Cardiac septum (tissue), 1 donor: ENCODE measurements around the gene RGS9. TPM values are rescaled to one million over a fixed set of nuclear protein-coding genes. Genes with fewer than 3 reads are reported as not detected.
A peak's percentile ranks its signal among the peaks of the same experiment; 100 is the strongest.
"Not testable (repeated sequence)": the region's sequence is repeated elsewhere in the genome, so short reads cannot be mapped to it uniquely, and the experiment has no call there.

Source experiments
- DNase-seq: peaks from one replicate; pipeline ENCODE4 v3.0.0-alpha.2; 2020; ENCODE audit warnings: low spot score
- intact Hi-C: fragments of 100-400 bp; cut with DNase I; formaldehyde crosslinking; loops from one replicate; pipeline ENCODE4 v1.14.0; 2022
- total RNA-seq: library from RNA; stranded (reverse); fragmentation: NEBNext Ultra II Directional; extraction: Animal tissue kit (Norgen Biotek cat#: 25700); gene quantifications from one replicate; pipeline ENCODE4 v1.2.1, GENCODE V29; 2021
- donor health status: DM: no; HTN: no; CAD: no.

Gene RGS9
- total RNA-seq, 1 donor from 2014 or later = 0.38 TPM

GRCh38 chr17:65109543-65109942 is 27.6 kb upstream of the RGS9 start:
- DNase-seq = no peak
- intact Hi-C loops = no loop called here

GRCh38 chr17:65109990-65110680 is 27.0 kb upstream of the RGS9 start:
- intact Hi-C loops = no loop called here
- DNase-seq = no peak

- no peak for DNase-seq
- intact Hi-C loops = no loop called here
These were observed 21.3 kb upstream of the RGS9 start for GRCh38 chr17:65115839-65116238.

- DNase-seq, intact Hi-C loops: not testable (repeated sequence)
These were observed 20.7 kb upstream of the RGS9 start for GRCh38 chr17:65116515-65116914.

- intact Hi-C loops = no loop called here
- no peak for DNase-seq
These were observed 19.7 kb upstream of the RGS9 start for GRCh38 chr17:65117384-65118035.

- DNase-seq = no peak
- intact Hi-C loops = no loop called here
These were observed 15.8 kb upstream of the RGS9 start for GRCh38 chr17:65121368-65121767.

- intact Hi-C loops = no loop called here
These were observed 15.0 kb upstream of the RGS9 start for GRCh38 chr17:65121916-65122806.

GRCh38 chr17:65122836-65123756 is 14.1 kb upstream of the RGS9 start:
- DNase-seq = peak; percentile 92
- intact Hi-C loops = no loop called here

More at GRCh38 chr17:65121916-65122806, 15.0 kb upstream of the RGS9 start:
- DNase-seq = no peak

GRCh38 chr17:65123757-65124675 is 13.2 kb upstream of the RGS9 start:
- DNase-seq = no peak
- intact Hi-C loops = no loop called here

- intact Hi-C loops = no loop called here
These were observed 6.3 kb upstream of the RGS9 start for GRCh38 chr17:65130832-65131231.

GRCh38 chr17:65131240-65131639 is 5.9 kb upstream of the RGS9 start:
- intact Hi-C loops = no loop called here
- DNase-seq = no peak

More at GRCh38 chr17:65130832-65131231, 6.3 kb upstream of the RGS9 start:
- DNase-seq = no peak

GRCh38 chr17:65131946-65132345 is 5.2 kb upstream of the RGS9 start:
- intact Hi-C loops = no loop called here
- DNase-seq = no peak

GRCh38 chr17:65134035-65134434 is 3.1 kb upstream of the RGS9 start:
- no peak for DNase-seq
- intact Hi-C loops = no loop called here

GRCh38 chr17:65139101-65139764 is 2.1 kb downstream of the RGS9 start:
- no peak for DNase-seq
- intact Hi-C loops = no loop called here

- no peak for DNase-seq
- intact Hi-C loops = no loop called here
These were observed 5.1 kb downstream of the RGS9 start for GRCh38 chr17:65142247-65142646.

- DNase-seq = no peak
- intact Hi-C loops = no loop called here
These were observed 6.9 kb downstream of the RGS9 start for GRCh38 chr17:65143889-65144604.

- intact Hi-C loops = no loop called here
- no peak for DNase-seq
These were observed 8.6 kb downstream of the RGS9 start for GRCh38 chr17:65145743-65146142.
